NCI-H2081 (cell line): ENCODE measurements around the gene SECISBP2.

ENCODE experiments used
- DNase-seq, 2 experiments: peaks; one replicate each; lab custom pipeline; 2025; lab: John Stamatoyannopoulos, UW

Gene SECISBP2

DNA sequence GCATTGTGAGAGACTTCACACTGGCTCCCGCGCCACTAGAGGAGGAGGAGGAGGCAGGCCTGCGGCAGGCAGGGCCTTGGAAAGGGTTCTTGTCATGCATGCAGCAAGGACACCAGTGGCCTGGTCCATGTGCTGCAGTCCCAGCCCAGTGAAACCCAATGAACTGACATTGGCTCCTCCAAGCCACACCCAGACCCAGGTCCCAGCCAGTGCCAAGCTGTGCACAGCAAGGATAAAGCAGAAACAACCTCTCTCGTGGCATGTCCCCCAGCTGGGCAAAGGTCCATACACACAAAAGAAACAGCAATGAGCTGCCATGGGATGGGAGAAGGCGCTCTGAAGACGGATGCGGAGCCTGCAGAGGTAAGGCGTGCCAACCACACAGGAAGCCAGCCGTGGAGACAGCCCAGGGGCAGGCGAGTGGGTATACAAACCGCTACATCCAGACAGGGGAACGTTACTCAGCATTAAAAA lies 90.4 kb downstream of the SECISBP2 start:
- DNase-seq: no peak
